ENCODE results near the gene DALRD3. TPM values are rescaled to one million over a fixed set of nuclear protein-coding genes. Genes with fewer than 3 reads are reported as not detected.

DALRD3 gene
- total and polyA plus RNA-seq, 2 donors (not counting 1 experiment from before 2014, with no cell fraction given): 57.2 to 82.6 TPM

- Histone ChIP-seq H4K20me1 (ENCODE audit: control insufficient read depth, insufficient read depth, low read length, poor library complexity, severe bottlenecking) (no peaks in the 10 kb centered on the region), H3K9ac (ENCODE audit: low read length) (no peak overlapping the region), H3K27ac (ENCODE audit: low read length in 2 of 2) (no peak overlapping the region), H3K4me3 (ENCODE audit: control extremely low read depth in 1 of 5, extremely low read depth in 1 of 5, insufficient read depth in 1 of 5, low read depth in 2 of 5, low read length in 4 of 5) (no peak overlapping the region), H3K4me1 (ENCODE audit: control insufficient read depth in 2 of 2, insufficient read depth in 2 of 2, low read length in 2 of 2) (peaks cover 7 to 8% of the 10 kb centered on the region in 2 donors), H3K27me3 (replicated peaks in 1 of 4; ENCODE audit: control extremely low read depth in 1 of 4, control insufficient read depth in 3 of 4, insufficient read depth in 4 of 4, low read length in 3 of 4) (no peaks in the 10 kb centered on the region), H2AFZ (ENCODE audit: insufficient read depth, low read depth, low read length, poor library complexity, severe bottlenecking) (no peak overlapping the region), H3K79me2 (ENCODE audit: control insufficient read depth, insufficient read depth, low read length) (peaks cover 4% of the 10 kb centered on the region), H3K4me2 (replicated peaks; ENCODE audit: low read depth, low read length, poor library complexity, severe bottlenecking) (no peak overlapping the region), H3K36me3 (replicated peaks in 1 of 2; ENCODE audit: control extremely low read depth in 1 of 2, control insufficient read depth in 1 of 2, extremely low read depth in 1 of 2, insufficient read depth in 2 of 2, low read length in 1 of 2) (peaks cover 1 to 50% of the 10 kb centered on the region in 2 experiments), H3K9me3 (ENCODE audit: control extremely low read depth in 1 of 3, control insufficient read depth in 2 of 3, insufficient read depth in 1 of 3, low read length in 2 of 3) (no peaks in the 10 kb centered on the region)
- Mint-ChIP-seq H3K4me3 (no peak overlapping the region), H3K9me3 (ENCODE audit: insufficient read depth) (no peaks in the 10 kb centered on the region), H3K27ac (no peak overlapping the region), H3K27me3 (no peaks in the 10 kb centered on the region), H3K4me1 (peaks cover 11% of the 10 kb centered on the region)
- intact Hi-C loops (cut with micrococcal nuclease): no loop called here
- TF ChIP-seq EZH2 (IDR thresholded peaks at IDR 0.05; ENCODE audit: borderline replicate concordance, insufficient read depth, low read depth, low read length, poor library complexity, severe bottlenecking) (no peak), CTCF (IDR thresholded peaks at IDR 0.05) (no peak)
- ChIA-PET CTCF (interaction anchor here (2.2 to 6.4 kb wide), 3 partner anchors 29 to 172 kb away, joined by 7 to 69 read pairs (median 69); partner anchors contain the start of gene QRICH1), POLR2A (no interaction called here)
- ATAC-seq (ENCODE audit: low read depth) (no peak), DNase-seq (no peak)
Observed at GRCh38 chr3:48984663-48985062, 33.7 kb downstream of the DALRD3 start.

GRCh38 chr3:48983096-48983495 is 35.3 kb downstream of the DALRD3 start:
- no peaks in the 10 kb centered on the region for H3K9me3 Mint-ChIP-seq (ENCODE audit: insufficient read depth)
- peaks cover 3% of the 10 kb centered on the region for H3K4me1 Mint-ChIP-seq
- H3K27me3 ChIP-seq (replicated peaks in 1 of 4; ENCODE audit: control extremely low read depth in 1 of 4, control insufficient read depth in 3 of 4, insufficient read depth in 4 of 4, low read length in 3 of 4): no peaks in the 10 kb centered on the region
- H2AFZ ChIP-seq (ENCODE audit: insufficient read depth, low read depth, low read length, poor library complexity, severe bottlenecking): no peak overlapping the region
- H3K27ac Mint-ChIP-seq: no peak overlapping the region
- H3K4me2 ChIP-seq (replicated peaks; ENCODE audit: low read depth, low read length, poor library complexity, severe bottlenecking): no peak overlapping the region
- H3K79me2 ChIP-seq (ENCODE audit: control insufficient read depth, insufficient read depth, low read length): no peaks in the 10 kb centered on the region
- no peaks in the 10 kb centered on the region for H3K9me3 ChIP-seq (ENCODE audit: control extremely low read depth in 1 of 3, control insufficient read depth in 2 of 3, insufficient read depth in 1 of 3, low read length in 2 of 3)
- no peak overlapping the region for H3K4me3 ChIP-seq (ENCODE audit: control extremely low read depth in 1 of 5, extremely low read depth in 1 of 5, insufficient read depth in 1 of 5, low read depth in 2 of 5, low read length in 4 of 5)
- no peak overlapping the region for H3K27ac ChIP-seq (ENCODE audit: low read length in 2 of 2)
- CTCF ChIA-PET: no interaction called here
- no peaks in the 10 kb centered on the region for H3K27me3 Mint-ChIP-seq
- POLR2A ChIA-PET: no interaction called here
- no peak overlapping the region for H3K4me3 Mint-ChIP-seq
- H4K20me1 ChIP-seq (ENCODE audit: control insufficient read depth, insufficient read depth, low read length, poor library complexity, severe bottlenecking): no peaks in the 10 kb centered on the region
- TF ChIP-seq EZH2 (IDR thresholded peaks at IDR 0.05; ENCODE audit: borderline replicate concordance, insufficient read depth, low read depth, low read length, poor library complexity, severe bottlenecking): no peak
- no peak for TF ChIP-seq CTCF (IDR thresholded peaks at IDR 0.05)
- DNase-seq: no peak
- H3K36me3 ChIP-seq (replicated peaks in 1 of 2; ENCODE audit: control extremely low read depth in 1 of 2, control insufficient read depth in 1 of 2, extremely low read depth in 1 of 2, insufficient read depth in 2 of 2, low read length in 1 of 2): peaks cover 1 to 56% of the 10 kb centered on the region in 2 experiments
- H3K4me1 ChIP-seq (ENCODE audit: control insufficient read depth in 2 of 2, insufficient read depth in 2 of 2, low read length in 2 of 2): no peaks in the 10 kb centered on the region
- intact Hi-C loops (cut with micrococcal nuclease): no loop called here
- ATAC-seq (ENCODE audit: low read depth): no peak
- H3K9ac ChIP-seq (ENCODE audit: low read length): no peak overlapping the region
- 100% methylated on average over 4 of the region's 4 CpGs for WGBS (ENCODE audit: insufficient coverage)
